HEK293 (cell line): ENCODE results near the gene CHIT1.

ENCODE experiments used
- CTCF ChIA-PET: fragments of 350-600 bp; formaldehyde crosslinking; extraction: SDS; loops from one replicate; lab custom pipeline; 2021; ENCODE audit warnings: antibody characterized with exemption; lab: Yijun Ruan, JAX
- POLR2A ChIA-PET: fragments of 300-600 bp; formaldehyde crosslinking; extraction: SDS; loops from one replicate; lab custom pipeline; 2020; ENCODE audit warnings: antibody characterized with exemption, inconsistent platforms; lab: Yijun Ruan, JAX
- H3K27ac ChIP-seq: fragments of 200-500 bp; sonication (Bioruptor generic); 2 replicates; pipeline ENCODE4 v1.5.1; 2014; ENCODE audit warnings: low read depth, low read length, control low read depth, inconsistent platforms; ENCODE audit errors: extremely low read depth
- H3K36me3 ChIP-seq, 2 experiments: fragments of 200-500 bp in 1 of 2; sonication (Bioruptor generic) in 1 of 2; 1 replicate in 1 of 2; 2 replicates in 1 of 2; pipeline ENCODE4 v1.5.1; 2014 to 2017; ENCODE audit warnings: inconsistent platforms in 2 of 2, low read length in 2 of 2; ENCODE audit not compliant: control insufficient read depth in 2 of 2, insufficient read depth in 1 of 2
- H3K4me1 ChIP-seq: fragments of 200-500 bp; sonication (Bioruptor generic); 2 replicates; pipeline ENCODE4 v1.5.1; 2014; ENCODE audit warnings: mild to moderate bottlenecking, low read length, inconsistent platforms; ENCODE audit not compliant: control insufficient read depth, insufficient read depth
- H3K4me3 ChIP-seq: 2 replicates; pipeline ENCODE4 v1.5.1; 2011; ENCODE audit warnings: low read depth, mild to moderate bottlenecking, control low read depth, low read length, moderate library complexity
- H3K9me3 ChIP-seq: fragments of 200-500 bp; sonication (Bioruptor generic); 2 replicates; pipeline ENCODE4 v1.5.1; 2014; ENCODE audit warnings: low read depth, low read length, inconsistent platforms; ENCODE audit not compliant: control insufficient read depth, insufficient read depth
- CTCF ChIP-seq: fragments of 450-650 bp; formaldehyde crosslinking; IDR thresholded peaks from 2 replicates; pipeline ENCODE4 v1.5.1; 2016; ENCODE audit warnings: missing biosample characterization, missing genetic modification characterization
- KLF1 ChIP-seq: fragments of 450-650 bp; formaldehyde crosslinking; IDR thresholded peaks from 2 replicates; pipeline ENCODE4 v1.5.1; 2016; ENCODE audit warnings: missing biosample characterization, missing genetic modification characterization
- KLF16 ChIP-seq: fragments of 450-650 bp; formaldehyde crosslinking; IDR thresholded peaks from 2 replicates; pipeline ENCODE4 v1.5.1; 2017; ENCODE audit warnings: missing biosample characterization, missing genetic modification characterization
- PRDM4 ChIP-seq: fragments of 450-650 bp; formaldehyde crosslinking; IDR thresholded peaks from 2 replicates; pipeline ENCODE4 v1.5.1; 2017; ENCODE audit warnings: missing biosample characterization, missing genetic modification characterization
- TRIM28 ChIP-seq: IDR thresholded peaks from 2 replicates; pipeline ENCODE4 v1.6.1; 2011; ENCODE audit warnings: low read length, control low read depth, borderline replicate concordance
- WT1 ChIP-seq: fragments of 450-650 bp; formaldehyde crosslinking; IDR thresholded peaks from 2 replicates; pipeline ENCODE4 v1.5.1; 2016; ENCODE audit warnings: missing biosample characterization, missing genetic modification characterization
- ZBTB26 ChIP-seq: fragments of 450-650 bp; formaldehyde crosslinking; optimal IDR thresholded peaks from 2 replicates; pipeline ENCODE3; 2016; ENCODE audit warnings: missing biosample characterization, mild to moderate bottlenecking, missing genetic modification characterization
- ZBTB8A ChIP-seq: fragments of 450-650 bp; formaldehyde crosslinking; IDR thresholded peaks from 2 replicates; pipeline ENCODE4 v1.5.1; 2016; ENCODE audit warnings: missing biosample characterization, missing genetic modification characterization
- ZNF10 ChIP-seq: fragments of 450-650 bp; formaldehyde crosslinking; IDR thresholded peaks from 2 replicates; pipeline ENCODE4 v1.5.1; 2017; ENCODE audit warnings: missing biosample characterization, missing genetic modification characterization
- ZNF112 ChIP-seq: fragments of 450-650 bp; formaldehyde crosslinking; IDR thresholded peaks from 2 replicates; pipeline ENCODE4 v1.5.0; 2017; ENCODE audit warnings: missing biosample characterization, missing genetic modification characterization
- ZNF121 ChIP-seq: fragments of 450-650 bp; formaldehyde crosslinking; IDR thresholded peaks from 2 replicates; pipeline ENCODE4 v1.5.1; 2016; ENCODE audit warnings: missing biosample characterization, missing genetic modification characterization
- ZNF138 ChIP-seq: fragments of 450-650 bp; formaldehyde crosslinking; IDR thresholded peaks from 2 replicates; pipeline ENCODE4 v1.5.1; 2016; ENCODE audit warnings: missing biosample characterization, missing genetic modification characterization, borderline replicate concordance
- ZNF311 ChIP-seq: fragments of 450-650 bp; formaldehyde crosslinking; IDR thresholded peaks from 2 replicates; pipeline ENCODE4 v1.5.1; 2017; ENCODE audit warnings: missing biosample characterization, missing genetic modification characterization, borderline replicate concordance
- ZNF335 ChIP-seq: fragments of 450-650 bp; formaldehyde crosslinking; conservative IDR thresholded peaks from 2 replicates; pipeline ENCODE4 v1.5.1; 2016; ENCODE audit warnings: missing biosample characterization, missing genetic modification characterization
- ZNF350 ChIP-seq: fragments of 450-650 bp; formaldehyde crosslinking; IDR thresholded peaks from 2 replicates; pipeline ENCODE4 v1.5.0; 2017; ENCODE audit warnings: missing biosample characterization, mild to moderate bottlenecking, missing genetic modification characterization
- ZNF354C ChIP-seq: fragments of 450-650 bp; formaldehyde crosslinking; IDR thresholded peaks from 2 replicates; pipeline ENCODE4 v1.5.1; 2016; ENCODE audit warnings: missing biosample characterization, missing genetic modification characterization, low read depth, borderline replicate concordance
- ZNF391 ChIP-seq: fragments of 450-650 bp; formaldehyde crosslinking; IDR thresholded peaks from 2 replicates; pipeline ENCODE4 v1.5.1; 2016; ENCODE audit warnings: low read depth, missing biosample characterization, missing genetic modification characterization, borderline replicate concordance
- ZNF558 ChIP-seq: fragments of 450-650 bp; formaldehyde crosslinking; IDR thresholded peaks from 2 replicates; pipeline ENCODE4 v1.5.1; 2016; ENCODE audit warnings: missing biosample characterization, missing genetic modification characterization
- ZNF658 ChIP-seq: fragments of 450-650 bp; formaldehyde crosslinking; IDR thresholded peaks from 2 replicates; pipeline ENCODE4; 2016; ENCODE audit warnings: missing biosample characterization, missing genetic modification characterization
- ZNF701 ChIP-seq: fragments of 450-650 bp; formaldehyde crosslinking; IDR thresholded peaks from 2 replicates; pipeline ENCODE4 v1.5.1; 2016; ENCODE audit warnings: missing biosample characterization, missing genetic modification characterization
- ZNF791 ChIP-seq: fragments of 450-650 bp; formaldehyde crosslinking; IDR thresholded peaks from 2 replicates; pipeline ENCODE4 v1.5.1; 2016; ENCODE audit warnings: missing biosample characterization, missing genetic modification characterization
- ZSCAN23 ChIP-seq: fragments of 450-650 bp; formaldehyde crosslinking; IDR thresholded peaks from 2 replicates; pipeline ENCODE4 v1.5.1; 2016; ENCODE audit warnings: missing biosample characterization, missing genetic modification characterization
- TF ChIP-seq, protein P1 (sequence below): fragments of 450-650 bp; formaldehyde crosslinking; conservative IDR thresholded peaks from 2 replicates; pipeline ENCODE4 v1.5.1; 2016; ENCODE audit warnings: low read depth, missing biosample characterization, missing genetic modification characterization
- TF ChIP-seq, protein P2 (sequence below): fragments of 450-650 bp; IDR thresholded peaks from 2 replicates; pipeline ENCODE4 v1.5.1; 2018; ENCODE audit warnings: missing biosample characterization, mild to moderate bottlenecking, missing genetic modification characterization
- TF ChIP-seq, protein P3 (sequence below): fragments of 450-650 bp; formaldehyde crosslinking; IDR thresholded peaks from 2 replicates; pipeline ENCODE4 v1.5.1; 2016; ENCODE audit warnings: missing biosample characterization, missing genetic modification characterization

The CHIT1 gene

DNA sequence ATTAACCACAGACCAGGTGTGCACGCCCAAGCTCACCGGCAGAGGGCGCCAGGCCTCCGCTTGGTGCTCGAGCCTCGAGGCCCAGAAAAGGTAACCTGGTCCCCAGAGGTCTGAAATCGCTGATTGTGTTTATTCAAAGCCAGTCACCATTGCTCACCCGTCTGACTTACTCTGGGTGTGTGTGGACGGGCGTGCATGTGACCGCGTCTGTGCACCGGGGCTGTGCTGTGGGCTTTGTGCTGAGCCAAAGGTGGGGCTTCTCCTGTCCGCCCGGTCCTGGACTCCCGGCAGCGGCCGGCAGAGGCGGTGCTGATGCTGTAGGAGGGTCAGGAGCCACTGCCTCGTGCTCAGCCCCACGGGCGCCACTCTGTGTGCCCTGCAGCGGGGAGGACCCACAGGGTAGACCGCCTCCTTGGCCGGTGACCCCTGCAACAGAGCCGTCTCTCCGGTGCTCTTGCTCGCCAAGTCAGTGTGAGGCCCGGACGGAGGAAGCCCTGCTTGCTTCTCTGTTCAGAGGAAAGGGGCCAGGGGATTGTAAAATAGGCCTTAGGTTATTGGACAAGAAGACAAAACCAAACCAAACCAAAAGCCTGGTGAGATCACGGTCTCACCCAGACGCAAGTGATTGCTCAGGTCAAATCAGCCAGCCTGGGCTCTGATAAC is 43.9 kb upstream of the CHIT1 start:
- Histone ChIP-seq H3K9me3 (no peaks in the 10 kb centered on the region), H3K4me1 (peaks cover 2% of the 10 kb centered on the region; the same call in 1 of the 2 replicates), H3K36me3 (no peaks in the 10 kb centered on the region), H3K4me3 (no peak overlapping the region), H3K27ac (no peak overlapping the region)
- ChIA-PET CTCF (interaction anchor here (0.6 to 13.1 kb wide), 34 partner anchors 9 to 523 kb away, joined by 3 to 526 read pairs (median 4); partner anchors contain the start of genes BTG2 and PPFIA4), POLR2A (interaction anchor here (0.5 to 4.9 kb wide), 5 partner anchors 33 to 69 kb away, joined by 3 to 32 read pairs (median 4); partner anchors contain the start of gene BTG2)
- TF ChIP-seq ZNF121 (tag by site-specific recombination) (no peak), ZBTB8A (peak; percentile 71), PRDM4 (tag by site-specific recombination) (no peak), ZNF138 (no peak), ZNF311 (tag by site-specific recombination) (no peak), ZSCAN23 (tag by site-specific recombination) (no peak), ZNF354C (tag by site-specific recombination) (no peak), ZNF391 (tag by site-specific recombination) (peak; percentile 64; the same call in 1 of the 2 replicates), ZNF701 (no peak), KLF16 (tag by site-specific recombination) (0 out of 2 replicates have a peak, but pooled peaks have one; percentile 38), ZNF112 (tag by site-specific recombination) (no peak), KLF1 (no peak), ZNF791 (tag by site-specific recombination) (no peak), ZNF658 (no peak), ZNF335 (tag by site-specific recombination) (peak; percentile 35; the same call in 1 of the 2 replicates), ZBTB26 (tag by site-specific recombination) (peak; percentile 49), ZNF558 (tag by site-specific recombination) (no peak), ZNF10 (tag by site-specific recombination) (no peak), TRIM28 (peak; percentile 78; the same call in 1 of the 2 replicates), CTCF (tag by site-specific recombination) (peak; percentile 95), WT1 (tag by site-specific recombination) (peak; percentile 27; the same call in 1 of the 2 replicates), ZNF350 (tag by site-specific recombination) (no peak)
- TF ChIP-seq, protein P1, sequence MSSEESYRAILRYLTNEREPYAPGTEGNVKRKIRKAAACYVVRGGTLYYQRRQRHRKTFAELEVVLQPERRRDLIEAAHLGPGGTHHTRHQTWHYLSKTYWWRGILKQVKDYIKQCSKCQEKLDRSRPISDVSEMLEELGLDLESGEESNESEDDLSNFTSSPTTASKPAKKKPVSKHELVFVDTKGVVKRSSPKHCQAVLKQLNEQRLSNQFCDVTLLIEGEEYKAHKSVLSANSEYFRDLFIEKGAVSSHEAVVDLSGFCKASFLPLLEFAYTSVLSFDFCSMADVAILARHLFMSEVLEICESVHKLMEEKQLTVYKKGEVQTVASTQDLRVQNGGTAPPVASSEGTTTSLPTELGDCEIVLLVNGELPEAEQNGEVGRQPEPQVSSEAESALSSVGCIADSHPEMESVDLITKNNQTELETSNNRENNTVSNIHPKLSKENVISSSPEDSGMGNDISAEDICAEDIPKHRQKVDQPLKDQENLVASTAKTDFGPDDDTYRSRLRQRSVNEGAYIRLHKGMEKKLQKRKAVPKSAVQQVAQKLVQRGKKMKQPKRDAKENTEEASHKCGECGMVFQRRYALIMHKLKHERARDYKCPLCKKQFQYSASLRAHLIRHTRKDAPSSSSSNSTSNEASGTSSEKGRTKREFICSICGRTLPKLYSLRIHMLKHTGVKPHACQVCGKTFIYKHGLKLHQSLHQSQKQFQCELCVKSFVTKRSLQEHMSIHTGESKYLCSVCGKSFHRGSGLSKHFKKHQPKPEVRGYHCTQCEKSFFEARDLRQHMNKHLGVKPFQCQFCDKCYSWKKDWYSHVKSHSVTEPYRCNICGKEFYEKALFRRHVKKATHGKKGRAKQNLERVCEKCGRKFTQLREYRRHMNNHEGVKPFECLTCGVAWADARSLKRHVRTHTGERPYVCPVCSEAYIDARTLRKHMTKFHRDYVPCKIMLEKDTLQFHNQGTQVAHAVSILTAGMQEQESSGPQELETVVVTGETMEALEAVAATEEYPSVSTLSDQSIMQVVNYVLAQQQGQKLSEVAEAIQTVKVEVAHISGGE (tag by site-specific recombination): no peak
- TF ChIP-seq, protein P2, sequence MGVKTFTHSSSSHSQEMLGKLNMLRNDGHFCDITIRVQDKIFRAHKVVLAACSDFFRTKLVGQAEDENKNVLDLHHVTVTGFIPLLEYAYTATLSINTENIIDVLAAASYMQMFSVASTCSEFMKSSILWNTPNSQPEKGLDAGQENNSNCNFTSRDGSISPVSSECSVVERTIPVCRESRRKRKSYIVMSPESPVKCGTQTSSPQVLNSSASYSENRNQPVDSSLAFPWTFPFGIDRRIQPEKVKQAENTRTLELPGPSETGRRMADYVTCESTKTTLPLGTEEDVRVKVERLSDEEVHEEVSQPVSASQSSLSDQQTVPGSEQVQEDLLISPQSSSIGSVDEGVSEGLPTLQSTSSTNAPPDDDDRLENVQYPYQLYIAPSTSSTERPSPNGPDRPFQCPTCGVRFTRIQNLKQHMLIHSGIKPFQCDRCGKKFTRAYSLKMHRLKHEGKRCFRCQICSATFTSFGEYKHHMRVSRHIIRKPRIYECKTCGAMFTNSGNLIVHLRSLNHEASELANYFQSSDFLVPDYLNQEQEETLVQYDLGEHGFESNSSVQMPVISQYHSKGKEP (tag by site-specific recombination): 0 out of 2 replicates have a peak, but pooled peaks have one; percentile 39
- TF ChIP-seq, protein P3, sequence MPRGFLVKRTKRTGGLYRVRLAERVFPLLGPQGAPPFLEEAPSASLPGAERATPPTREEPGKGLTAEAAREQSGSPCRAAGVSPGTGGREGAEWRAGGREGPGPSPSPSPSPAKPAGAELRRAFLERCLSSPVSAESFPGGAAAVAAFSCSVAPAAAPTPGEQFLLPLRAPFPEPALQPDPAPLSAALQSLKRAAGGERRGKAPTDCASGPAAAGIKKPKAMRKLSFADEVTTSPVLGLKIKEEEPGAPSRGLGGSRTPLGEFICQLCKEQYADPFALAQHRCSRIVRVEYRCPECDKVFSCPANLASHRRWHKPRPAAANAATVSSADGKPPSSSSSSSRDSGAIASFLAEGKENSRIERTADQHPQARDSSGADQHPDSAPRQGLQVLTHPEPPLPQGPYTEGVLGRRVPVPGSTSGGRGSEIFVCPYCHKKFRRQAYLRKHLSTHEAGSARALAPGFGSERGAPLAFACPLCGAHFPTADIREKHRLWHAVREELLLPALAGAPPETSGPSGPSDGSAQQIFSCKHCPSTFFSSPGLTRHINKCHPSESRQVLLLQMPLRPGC (tag by site-specific recombination): no peak
